WTC11 (cell line): ENCODE data around the gene WNT8B. TPM values are rescaled to one million over a fixed set of nuclear protein-coding genes. Genes with fewer than 3 reads are reported as not detected.

Source experiments
- ATAC-seq: fragments of 200-7000 bp; cut with Tn5 transposase; 2 replicates; pipeline ENCODE4 v1.10.0; 2021; ENCODE audit warnings: mild to moderate bottlenecking, moderate library complexity
- CTCF ChIA-PET: fragments of 300-600 bp; sonication (Branson Sonifier 250); formaldehyde crosslinking; loops from one replicate; lab custom pipeline; 2021; ENCODE audit warnings: antibody characterized with exemption; lab: Charles Lee
- POLR2A ChIA-PET: fragments of 350-600 bp; sonication (Branson Sonifier 250); formaldehyde crosslinking; loops from one replicate; lab custom pipeline; 2021; ENCODE audit warnings: antibody characterized with exemption; lab: Charles Lee
- DNase-seq: peaks from one replicate; pipeline ENCODE4 v3.0.0; 2021; ENCODE audit warnings: low spot score
- H3K27ac Mint-ChIP-seq: 2 replicates; pipeline ENCODE4 v1.8.0; 2021; ENCODE audit warnings: mixed read lengths
- H3K27me3 Mint-ChIP-seq: 2 replicates; pipeline ENCODE4 v1.8.0; 2021; ENCODE audit warnings: low read depth, mild to moderate bottlenecking, moderate library complexity, mixed read lengths
- H3K36me3 Mint-ChIP-seq: 2 replicates; pipeline ENCODE4 v1.8.0; 2021; ENCODE audit warnings: mixed read lengths
- H3K4me1 Mint-ChIP-seq: 2 replicates; pipeline ENCODE4 v1.8.0; 2022; ENCODE audit warnings: mixed read lengths
- H3K4me3 Mint-ChIP-seq: 2 replicates; pipeline ENCODE4 v1.8.0; 2021; ENCODE audit warnings: mild to moderate bottlenecking, moderate library complexity, mixed read lengths
- H3K9me3 Mint-ChIP-seq: 2 replicates; pipeline ENCODE4 v1.8.0; 2021; ENCODE audit warnings: mixed read lengths
- ATF1 ChIP-seq: sonication (generic); formaldehyde crosslinking; IDR thresholded peaks from 2 replicates; pipeline ENCODE4 v1.8.1; 2023; ENCODE audit warnings: mild to moderate bottlenecking, moderate library complexity, missing genetic modification reagents
- CBFB ChIP-seq: sonication (generic); formaldehyde crosslinking; IDR thresholded peaks from 2 replicates; pipeline ENCODE4 v1.8.1; 2022; ENCODE audit warnings: mild to moderate bottlenecking, low read depth, missing genetic modification reagents
- CREM ChIP-seq: sonication (generic); formaldehyde crosslinking; IDR thresholded peaks from 2 replicates; pipeline ENCODE4 v1.8.1; 2022; ENCODE audit warnings: mild to moderate bottlenecking, missing genetic modification reagents, moderate library complexity
- ETV6 ChIP-seq: sonication (generic); formaldehyde crosslinking; IDR thresholded peaks from 2 replicates; pipeline ENCODE4 v1.8.1; 2022; ENCODE audit warnings: mild to moderate bottlenecking, missing genetic modification reagents
- FOXK1 ChIP-seq: sonication (generic); formaldehyde crosslinking; IDR thresholded peaks from 2 replicates; pipeline ENCODE4 v1.8.0; 2022; ENCODE audit warnings: mild to moderate bottlenecking, moderate library complexity, missing genetic modification reagents
- GRHL2 ChIP-seq: fragments of 250-450 bp; sonication (Bioruptor Pico); IDR thresholded peaks from 2 replicates; pipeline ENCODE4 v1.8.0; 2022; ENCODE audit warnings: mild to moderate bottlenecking, moderate library complexity; ENCODE audit not compliant: insufficient replicate concordance, severe bottlenecking
- GTF2I ChIP-seq: fragments of 250-450 bp; sonication (Bioruptor Pico); conservative IDR thresholded peaks from 2 replicates; pipeline ENCODE4 v1.4.0; 2021; ENCODE audit warnings: mild to moderate bottlenecking
- HMGA2 ChIP-seq: fragments of 250-450 bp; sonication (Bioruptor Pico); IDR thresholded peaks from 2 replicates; pipeline ENCODE4 v1.4.0; 2021; ENCODE audit warnings: mild to moderate bottlenecking, moderate library complexity
- JUN ChIP-seq: sonication (generic); formaldehyde crosslinking; IDR thresholded peaks from 2 replicates; pipeline ENCODE4 v1.8.0; 2023; ENCODE audit warnings: mild to moderate bottlenecking, missing genetic modification reagents
- MAX ChIP-seq: sonication (generic); formaldehyde crosslinking; IDR thresholded peaks from 2 replicates; pipeline ENCODE4 v1.8.0; 2022; ENCODE audit warnings: mild to moderate bottlenecking, missing genetic modification reagents
- NFYB ChIP-seq: sonication (generic); formaldehyde crosslinking; conservative IDR thresholded peaks from 2 replicates; pipeline ENCODE4 v1.8.0; 2022; ENCODE audit warnings: low read depth, missing genetic modification reagents
- NR3C1 ChIP-seq: sonication (generic); formaldehyde crosslinking; conservative IDR thresholded peaks from 2 replicates; pipeline ENCODE4 v1.8.1; 2023; ENCODE audit warnings: low read depth, mild to moderate bottlenecking, missing genetic modification reagents
- OVOL2 ChIP-seq: fragments of 250-450 bp; sonication (Bioruptor Pico); IDR thresholded peaks from 2 replicates; pipeline ENCODE4 v1.9.0; 2021; ENCODE audit warnings: mild to moderate bottlenecking, borderline replicate concordance
- PRRX2 ChIP-seq: fragments of 250-450 bp; sonication (Bioruptor Pico); IDR thresholded peaks from 2 replicates; pipeline ENCODE4 v1.8.0; 2021; ENCODE audit warnings: mild to moderate bottlenecking
- SMAD3 ChIP-seq: sonication (generic); formaldehyde crosslinking; IDR thresholded peaks from 2 replicates; pipeline ENCODE4 v1.8.0; 2022; ENCODE audit warnings: missing genetic modification reagents, mild to moderate bottlenecking, borderline replicate concordance
- SP1 ChIP-seq: sonication (generic); formaldehyde crosslinking; conservative IDR thresholded peaks from 2 replicates; pipeline ENCODE4 v1.8.1; 2022; ENCODE audit warnings: missing genetic modification reagents
- TEAD1 ChIP-seq: sonication (generic); formaldehyde crosslinking; IDR thresholded peaks from 2 replicates; pipeline ENCODE4 v1.8.0; 2022; ENCODE audit warnings: mild to moderate bottlenecking, missing genetic modification reagents
- ZNF121 ChIP-seq: sonication (generic); formaldehyde crosslinking; IDR thresholded peaks from 2 replicates; pipeline ENCODE4 v1.8.0; 2023; ENCODE audit warnings: missing genetic modification reagents
- ZNF219 ChIP-seq: sonication (generic); formaldehyde crosslinking; IDR thresholded peaks from 2 replicates; pipeline ENCODE4 v1.8.0; 2023; ENCODE audit warnings: missing genetic modification reagents, mild to moderate bottlenecking, borderline replicate concordance
- ZNF317 ChIP-seq: sonication (generic); formaldehyde crosslinking; IDR thresholded peaks from 2 replicates; pipeline ENCODE4 v1.8.1; 2023; ENCODE audit warnings: low read depth, mild to moderate bottlenecking, moderate library complexity, missing genetic modification reagents, borderline replicate concordance
- total RNA-seq: library from RNA; stranded (reverse); gene quantifications from 3 replicates; pipeline ENCODE4 v1.2.3, GENCODE V29; 2021
- TF ChIP-seq, protein P1 (sequence below): sonication (generic); formaldehyde crosslinking; IDR thresholded peaks from 2 replicates; pipeline ENCODE4 v1.8.1; 2022; ENCODE audit warnings: low read depth, mild to moderate bottlenecking, moderate library complexity, missing genetic modification reagents, borderline replicate concordance

Gene WNT8B
- total RNA-seq, 1 experiment from 2014 or later, result 0.68 TPM

DNA sequence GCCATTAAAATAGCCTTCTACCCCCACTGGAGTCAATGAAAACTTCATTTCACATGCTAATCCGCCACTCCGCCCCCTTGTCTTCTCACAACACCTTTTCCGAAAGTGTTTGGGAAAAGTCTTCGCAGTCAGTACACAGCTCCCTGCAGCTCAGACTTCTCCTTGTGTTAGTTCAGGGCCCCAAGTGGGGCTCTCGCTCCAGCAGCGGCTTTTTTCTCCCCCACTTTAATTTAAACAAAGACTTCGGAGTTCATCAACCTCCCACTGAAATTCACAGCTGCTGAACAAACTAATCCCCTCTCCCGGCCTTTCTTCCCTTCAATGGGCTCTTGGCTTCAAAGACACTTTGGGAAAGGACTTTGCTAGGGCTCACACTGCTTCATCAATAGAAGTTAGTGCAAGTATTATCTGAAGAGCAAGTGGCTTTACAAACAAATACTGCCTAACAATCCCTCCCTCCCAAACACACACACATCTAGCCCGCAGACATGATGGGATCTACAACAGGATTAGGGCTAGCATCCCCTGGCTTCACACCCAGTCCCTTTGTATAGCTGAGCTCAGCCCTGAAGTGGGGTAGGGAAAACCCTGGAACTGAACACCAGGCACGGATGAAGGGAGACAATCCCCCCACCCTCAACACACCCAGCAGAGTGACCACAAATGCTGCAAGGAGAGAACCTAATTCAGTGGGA, 23.1 kb downstream of the WNT8B start:
- TF ChIP-seq CBFB (CRISPR knock-in tag) (no peak), TEAD1 (CRISPR knock-in tag) (0 out of 2 replicates have a peak, but pooled peaks have one; percentile 8), MAX (CRISPR knock-in tag) (0 out of 2 replicates have a peak, but pooled peaks have one; percentile 30)
- ATAC-seq (peak; percentile 61), DNase-seq (peak; percentile 54)
- peaks cover 47% of the 10 kb centered on the region for H3K4me1 Mint-ChIP-seq
- H3K27me3 Mint-ChIP-seq, result peaks cover 100% of the 10 kb centered on the region
- ChIA-PET POLR2A (no interaction called here), CTCF (interaction anchor here (0.8 to 10.2 kb wide), 10 partner anchors 8 to 508 kb away, joined by 3 to 134 read pairs (median 4); partner anchors contain the start of genes HIF1AN, SCD and SEC31B)
- H3K36me3 Mint-ChIP-seq, result peaks cover 11% of the 10 kb centered on the region
- H3K27ac Mint-ChIP-seq, result peak overlapping the region; percentile 46; the same call in 1 of the 2 replicates
- peak overlapping the region; percentile 56 for H3K4me3 Mint-ChIP-seq
- no peaks in the 10 kb centered on the region for H3K9me3 Mint-ChIP-seq

- Mint-ChIP-seq H3K27me3 (peaks cover 100% of the 10 kb centered on the region), H3K27ac (no peak overlapping the region), H3K36me3 (peaks cover 11% of the 10 kb centered on the region), H3K4me3 (no peak overlapping the region), H3K4me1 (peaks cover 43% of the 10 kb centered on the region), H3K9me3 (no peaks in the 10 kb centered on the region)
- no peak for ATAC-seq
- no peak for DNase-seq
- TF ChIP-seq NFYB (CRISPR knock-in tag) (no peak), SMAD3 (CRISPR knock-in tag) (no peak), FOXK1 (CRISPR knock-in tag) (no peak), ZNF219 (CRISPR knock-in tag) (no peak), JUN (no peak), CREM (CRISPR knock-in tag) (no peak), ZNF121 (CRISPR knock-in tag) (peak; percentile 68; the same call in 1 of the 2 replicates)
- TF ChIP-seq, protein P1, sequence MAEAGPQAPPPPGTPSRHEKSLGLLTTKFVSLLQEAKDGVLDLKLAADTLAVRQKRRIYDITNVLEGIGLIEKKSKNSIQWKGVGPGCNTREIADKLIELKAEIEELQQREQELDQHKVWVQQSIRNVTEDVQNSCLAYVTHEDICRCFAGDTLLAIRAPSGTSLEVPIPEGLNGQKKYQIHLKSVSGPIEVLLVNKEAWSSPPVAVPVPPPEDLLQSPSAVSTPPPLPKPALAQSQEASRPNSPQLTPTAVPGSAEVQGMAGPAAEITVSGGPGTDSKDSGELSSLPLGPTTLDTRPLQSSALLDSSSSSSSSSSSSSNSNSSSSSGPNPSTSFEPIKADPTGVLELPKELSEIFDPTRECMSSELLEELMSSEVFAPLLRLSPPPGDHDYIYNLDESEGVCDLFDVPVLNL (CRISPR knock-in tag), result no peak
- POLR2A ChIA-PET, result interaction anchor here (0.8 kb wide), 1 partner anchor 27 kb away, joined by 3 read pairs; no protein-coding TSS in a partner anchor
- CTCF ChIA-PET, result interaction anchor here (0.6 to 10.2 kb wide), 6 partner anchors 19 to 154 kb away, joined by 3 to 134 read pairs (median 4); partner anchors contain the start of genes HIF1AN and SEC31B
These were observed 24.7 kb downstream of the WNT8B start for GRCh38 chr10:100487529-100487928.

GRCh38 chr10:100489396-100489795, 26.6 kb downstream of the WNT8B start:
- Mint-ChIP-seq H3K4me1 (peaks cover 27% of the 10 kb centered on the region), H3K27ac (no peak overlapping the region), H3K36me3 (peaks cover 11% of the 10 kb centered on the region)
- ATAC-seq (no peak), DNase-seq (no peak)
- TF ChIP-seq NR3C1 (no peak), ZNF317 (CRISPR knock-in tag) (no peak), PRRX2 (CRISPR knock-in tag) (no peak), CBFB (CRISPR knock-in tag) (no peak), ETV6 (no peak), GTF2I (CRISPR knock-in tag) (no peak), SP1 (CRISPR knock-in tag) (no peak), GRHL2 (CRISPR knock-in tag) (no peak), OVOL2 (CRISPR knock-in tag) (no peak), HMGA2 (no peak), ATF1 (CRISPR knock-in tag) (no peak)
- TF ChIP-seq, all 79 proteins: peak for 0
- Mint-ChIP-seq H3K4me3 (no peak overlapping the region), H3K9me3 (no peaks in the 10 kb centered on the region), H3K27me3 (peaks cover 100% of the 10 kb centered on the region)
- ChIA-PET CTCF (interaction anchor here (1.5 to 10.2 kb wide), 3 partner anchors 17 to 29 kb away, joined by 5 to 134 read pairs (median 120); partner anchors contain the start of gene SEC31B), POLR2A (no interaction called here)
